HepG2 (cell line): ENCODE data around the gene SLC9A5. TPM values are rescaled to one million over a fixed set of nuclear protein-coding genes. Genes with fewer than 3 reads are reported as not detected.
A peak's percentile ranks its signal among the peaks of the same experiment; 100 is the strongest.

ENCODE experiments used
- CTCF ChIP-seq: sonication (generic); formaldehyde crosslinking; IDR thresholded peaks from 2 replicates; pipeline ENCODE4 v1.5.0; 2020; ENCODE audit warnings: mild to moderate bottlenecking, missing genetic modification reagents, moderate library complexity
- ETV5 ChIP-seq: IDR thresholded peaks from 2 replicates; pipeline ENCODE4 v1.6.1; 2018; ENCODE audit warnings: missing biosample characterization, missing genetic modification reagents, inconsistent platforms, borderline replicate concordance
- IKZF5 ChIP-seq: IDR thresholded peaks from 2 replicates; pipeline ENCODE4 v1.6.1; 2018; ENCODE audit warnings: missing genetic modification reagents, mild to moderate bottlenecking, missing compliant biosample characterization
- RAD21 ChIP-seq: fragments of 450-650 bp; formaldehyde crosslinking; IDR thresholded peaks from 2 replicates; pipeline ENCODE4 v1.5.0; 2020; ENCODE audit warnings: mild to moderate bottlenecking
- RFX3 ChIP-seq: IDR thresholded peaks from 2 replicates; pipeline ENCODE4 v1.6.1; 2016; ENCODE audit warnings: missing biosample characterization, missing genetic modification reagents
- RNF2 ChIP-seq: fragments of 450-650 bp; conservative IDR thresholded peaks from 2 replicates; pipeline ENCODE4 v1.6.1; 2016; ENCODE audit warnings: low read depth
- TARDBP ChIP-seq: sonication (generic); formaldehyde crosslinking; IDR thresholded peaks from 2 replicates; pipeline ENCODE4 v1.8.0; 2022; ENCODE audit warnings: mild to moderate bottlenecking, missing genetic modification reagents
- ZBTB25 ChIP-seq: IDR thresholded peaks from 2 replicates; pipeline ENCODE4 v1.6.1; 2018; ENCODE audit warnings: missing genetic modification reagents
- ZNF138 ChIP-seq: sonication (generic); formaldehyde crosslinking; IDR thresholded peaks from 2 replicates; pipeline ENCODE4 v1.5.0; 2020; ENCODE audit warnings: mild to moderate bottlenecking, low read depth, missing genetic modification reagents
- ZNF276 ChIP-seq: sonication (generic); formaldehyde crosslinking; IDR thresholded peaks from 2 replicates; pipeline ENCODE4 v1.4.0; 2020; ENCODE audit warnings: mild to moderate bottlenecking, low read depth, missing genetic modification reagents
- ZNF430 ChIP-seq: sonication (generic); formaldehyde crosslinking; IDR thresholded peaks from 2 replicates; pipeline ENCODE4 v1.9.0; 2021; ENCODE audit warnings: mild to moderate bottlenecking, missing genetic modification reagents
- polyA plus RNA-seq, 8 experiments: library from polyadenylated mRNA; depleted of rRNA in 3 of 8; stranded (reverse) in 7 of 8; unstranded in 1 of 8; fragments of >200 nt; fragmentation: Illumina TruSeq in 4 of 8; extraction: Trizol in 4 of 8; gene quantifications; 2 replicates each; pipeline versions ENCODE4 v1.2.1 to v1.2.3, GENCODE V29; 2011 to 2016; ENCODE audit warnings: low read depth in 4 of 8, missing spikeins in 1 of 8, mixed read lengths in 1 of 8; ENCODE audit not compliant: insufficient read depth in 1 of 8
- total RNA-seq, 5 experiments: library from RNA; depleted of rRNA; stranded (reverse); fragments of >200 nt; fragmentation: Illumina TruSeq; extraction: Trizol; gene quantifications; 2 replicates each; pipeline ENCODE4 v1.2.3, GENCODE V29; 2016; ENCODE audit warnings: low read depth in 1 of 5
- TF ChIP-seq, protein P1 (sequence below): sonication (generic); formaldehyde crosslinking; IDR thresholded peaks from 2 replicates; pipeline ENCODE4 v1.8.1; 2023; ENCODE audit warnings: mild to moderate bottlenecking, missing genetic modification reagents, borderline replicate concordance

Gene SLC9A5
- total and polyA plus RNA-seq, 2 of the 13 experiments (the other 11 are each of a cell fraction or from before 2014, with no cell fraction given), result 0.58 to 1.4 TPM

- peak; percentile 79 for TF ChIP-seq IKZF5 (CRISPR knock-in tag)
- TF ChIP-seq RFX3, result no peak
- TF ChIP-seq ZNF138 (CRISPR knock-in tag), result no peak
- 0 out of 2 replicates have a peak, but pooled peaks have one; percentile 12 for TF ChIP-seq ZNF276 (CRISPR knock-in tag)
- peak; percentile 71; the same call in 1 of the 2 replicates for TF ChIP-seq ETV5 (CRISPR knock-in tag)
- 0 out of 2 replicates have a peak, but pooled peaks have one; percentile 54 for TF ChIP-seq RNF2
- 0 out of 2 replicates have a peak, but pooled peaks have one; percentile 37 for TF ChIP-seq RAD21
- no peak for TF ChIP-seq ZNF430 (CRISPR knock-in tag)
- peak; percentile 88 for TF ChIP-seq TARDBP (CRISPR knock-in tag)
- TF ChIP-seq, protein P1, sequence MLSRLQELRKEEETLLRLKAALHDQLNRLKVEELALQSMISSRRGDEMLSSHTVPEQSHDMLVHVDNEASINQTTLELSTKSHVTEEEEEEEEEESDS (CRISPR knock-in tag), result 0 out of 2 replicates have a peak, but pooled peaks have one; percentile 69
- TF ChIP-seq CTCF, result no peak
- no peak for TF ChIP-seq ZBTB25 (CRISPR knock-in tag)
Observed at GRCh38 chr16:67247192-67248072, 1.3 kb upstream of the SLC9A5 start, which contains the start of gene FHOD1 (continued).
